ENCODE results near the gene BBS7.

Gene BBS7

DNA sequence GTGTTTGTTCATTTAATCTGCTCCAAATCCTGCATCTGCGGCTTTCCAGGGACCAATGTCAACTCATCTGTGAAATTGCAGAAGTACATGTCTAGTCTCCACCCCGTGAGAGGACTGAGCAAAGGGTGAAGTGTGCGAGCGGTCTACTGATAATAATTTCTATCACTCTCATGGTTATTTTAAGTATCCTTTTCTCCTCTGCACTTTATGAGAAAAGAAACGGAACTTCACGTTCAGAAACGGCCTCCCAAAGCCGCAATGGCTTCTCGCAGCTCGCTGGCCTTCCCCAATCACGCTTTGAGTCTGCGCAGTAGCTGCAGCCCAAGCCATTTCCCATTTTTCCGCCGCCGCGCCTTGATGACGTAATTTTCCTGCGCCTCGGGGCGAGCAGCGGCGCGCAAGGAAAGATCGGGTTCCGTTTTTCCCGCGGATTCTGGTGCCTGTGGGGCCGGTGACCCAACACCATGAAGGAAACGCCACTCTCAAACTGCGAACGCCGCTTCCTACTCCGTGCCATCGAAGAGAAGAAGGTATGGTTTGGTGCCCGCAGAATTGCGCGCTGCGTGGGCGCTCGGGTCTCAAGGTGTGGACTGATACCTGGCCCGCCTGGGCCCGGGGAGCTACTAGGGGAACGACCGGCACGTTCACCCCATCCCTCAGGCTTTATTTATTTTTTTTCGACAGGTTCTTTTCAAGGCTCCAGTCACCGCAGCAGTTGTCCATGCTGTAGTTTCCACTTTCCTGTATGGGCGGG lies 69.1 kb downstream of the BBS7 start, which contains the start of gene EXOSC9:
Gene EXOSC9, plus strand, starts transcription at position 363 of the 754 bp plus-strand sequence. Its CDS starts 102 bp downstream, at position 465.
- Histone ChIP-seq H3K4me3 (ENCODE audit: low read depth in 1 of 2, low read length in 1 of 2) (peak within 1 kb of the TSS; percentile 69 to 82), H3K36me3 (no peaks in the 10 kb centered on the region), H3K9me3 (no peaks in the 10 kb centered on the region), H3K27me3 (peaks cover 12% of the 10 kb centered on the region), H3K4me1 (ENCODE audit: control insufficient read depth in 1 of 2, insufficient read depth in 1 of 2, low read depth in 1 of 2, low read length in 1 of 2) (peaks cover 11 to 12% of the 10 kb centered on the region in 2 experiments), H3K27ac (peak within 1 kb of the TSS; percentile 87)
- TF ChIP-seq, protein P1, sequence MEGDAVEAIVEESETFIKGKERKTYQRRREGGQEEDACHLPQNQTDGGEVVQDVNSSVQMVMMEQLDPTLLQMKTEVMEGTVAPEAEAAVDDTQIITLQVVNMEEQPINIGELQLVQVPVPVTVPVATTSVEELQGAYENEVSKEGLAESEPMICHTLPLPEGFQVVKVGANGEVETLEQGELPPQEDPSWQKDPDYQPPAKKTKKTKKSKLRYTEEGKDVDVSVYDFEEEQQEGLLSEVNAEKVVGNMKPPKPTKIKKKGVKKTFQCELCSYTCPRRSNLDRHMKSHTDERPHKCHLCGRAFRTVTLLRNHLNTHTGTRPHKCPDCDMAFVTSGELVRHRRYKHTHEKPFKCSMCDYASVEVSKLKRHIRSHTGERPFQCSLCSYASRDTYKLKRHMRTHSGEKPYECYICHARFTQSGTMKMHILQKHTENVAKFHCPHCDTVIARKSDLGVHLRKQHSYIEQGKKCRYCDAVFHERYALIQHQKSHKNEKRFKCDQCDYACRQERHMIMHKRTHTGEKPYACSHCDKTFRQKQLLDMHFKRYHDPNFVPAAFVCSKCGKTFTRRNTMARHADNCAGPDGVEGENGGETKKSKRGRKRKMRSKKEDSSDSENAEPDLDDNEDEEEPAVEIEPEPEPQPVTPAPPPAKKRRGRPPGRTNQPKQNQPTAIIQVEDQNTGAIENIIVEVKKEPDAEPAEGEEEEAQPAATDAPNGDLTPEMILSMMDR (IDR thresholded peaks at IDR 0.05) = no peak

DNA sequence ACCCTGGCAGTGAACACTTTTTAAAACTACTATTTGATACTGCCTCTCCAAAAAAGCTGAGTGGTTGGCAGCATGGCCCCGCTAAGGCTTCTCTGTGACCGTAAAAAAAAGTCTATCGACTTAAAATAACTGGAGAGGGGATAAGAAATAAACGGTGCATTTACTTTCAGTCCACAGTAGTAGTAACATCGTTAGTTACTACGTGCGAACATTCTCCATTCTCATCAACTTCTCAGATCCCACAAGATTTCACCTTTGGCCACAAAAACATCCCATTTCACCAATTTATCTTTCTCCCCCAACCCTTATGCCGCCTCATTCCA lies 69.7 kb downstream of the BBS7 start:
- Histone ChIP-seq H3K4me3 (ENCODE audit: low read depth in 1 of 2, low read length in 1 of 2) (peak overlapping the region; percentile 69 to 82), H3K4me1 (ENCODE audit: control insufficient read depth in 1 of 2, insufficient read depth in 1 of 2, low read depth in 1 of 2, low read length in 1 of 2) (peaks cover 11 to 12% of the 10 kb centered on the region in 2 experiments), H3K27me3 (peaks cover 17% of the 10 kb centered on the region), H3K27ac (peak overlapping the region; percentile 87), H3K36me3 (no peaks in the 10 kb centered on the region), H3K9me3 (no peaks in the 10 kb centered on the region)
- TF ChIP-seq, protein P1 (IDR thresholded peaks at IDR 0.05) = no peak

DNA sequence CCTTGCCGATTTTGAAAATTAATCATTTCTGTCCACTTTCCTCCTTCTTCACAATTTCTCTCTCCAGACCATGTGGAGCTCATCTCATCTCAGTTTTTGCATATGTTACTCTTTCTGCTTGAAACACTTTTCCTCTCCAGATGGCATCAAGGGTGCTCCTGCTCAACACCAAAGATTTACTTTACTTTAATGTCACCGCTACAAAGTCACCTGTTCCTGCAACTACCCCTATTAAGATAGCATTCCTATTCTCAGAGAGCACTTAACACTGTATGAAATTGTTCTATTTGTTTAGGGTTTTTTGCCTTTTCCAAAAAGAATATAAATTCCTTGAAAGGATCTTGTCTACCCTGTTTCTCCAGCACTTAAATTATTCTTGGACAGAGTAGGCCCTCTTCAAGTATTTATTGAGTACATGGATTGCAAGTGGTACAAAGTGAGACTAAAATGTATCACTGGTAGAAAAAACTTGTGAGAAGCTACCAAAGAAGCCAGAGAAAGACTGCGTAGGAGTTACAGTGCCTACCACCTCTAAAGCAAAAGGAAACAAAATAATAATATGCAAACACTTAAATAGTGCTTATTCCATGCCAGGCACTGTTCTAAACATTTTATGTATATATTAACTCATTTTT lies 70.3 kb downstream of the BBS7 start:
- Histone ChIP-seq H3K4me1 (ENCODE audit: control insufficient read depth in 1 of 2, insufficient read depth in 1 of 2, low read depth in 1 of 2, low read length in 1 of 2) (peaks cover 11 to 12% of the 10 kb centered on the region in 2 experiments), H3K27me3 (peaks cover 23% of the 10 kb centered on the region), H3K9me3 (no peaks in the 10 kb centered on the region), H3K36me3 (no peaks in the 10 kb centered on the region), H3K27ac (peak overlapping the region; percentile 87), H3K4me3 (ENCODE audit: low read depth in 1 of 2, low read length in 1 of 2) (peak overlapping the region in 1 of 2 experiments; percentile 69)
- TF ChIP-seq, protein P1 (IDR thresholded peaks at IDR 0.05) = no peak

DNA sequence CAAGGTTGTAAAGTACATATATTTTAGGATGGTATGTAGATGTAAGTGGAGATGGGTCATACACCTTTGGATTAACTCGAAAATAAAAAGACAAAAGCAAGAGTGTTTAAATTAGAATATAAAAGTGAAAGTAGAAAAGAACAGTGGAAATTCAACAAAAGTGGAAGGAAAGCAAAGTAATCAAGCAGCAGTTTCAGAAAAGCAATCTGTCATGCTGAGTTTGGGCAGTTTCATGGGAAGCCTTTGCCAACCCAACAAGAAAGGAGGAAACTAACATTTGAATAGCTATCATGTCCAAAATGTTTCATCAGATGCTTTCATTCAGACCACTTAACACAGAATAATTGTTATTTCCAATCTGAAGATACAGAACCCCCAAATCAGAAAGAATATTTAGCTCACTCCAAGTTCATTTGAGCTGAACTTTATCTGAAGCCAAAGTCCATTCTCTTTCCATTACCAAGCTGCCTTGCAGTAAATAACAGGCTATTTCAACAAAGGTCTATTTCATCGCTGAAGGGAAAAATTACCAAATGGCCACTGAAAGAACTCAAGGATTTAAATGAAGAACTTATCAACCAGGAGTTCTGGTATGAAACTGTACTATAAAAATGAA lies 71.0 kb downstream of the BBS7 start:
- peaks cover 11 to 12% of the 10 kb centered on the region in 2 experiments for H3K4me1 ChIP-seq (ENCODE audit: control insufficient read depth in 1 of 2, insufficient read depth in 1 of 2, low read depth in 1 of 2, low read length in 1 of 2)
- no peak overlapping the region for H3K4me3 ChIP-seq (ENCODE audit: low read depth in 1 of 2, low read length in 1 of 2)
- H3K27ac ChIP-seq = no peak overlapping the region
- TF ChIP-seq, protein P1 (IDR thresholded peaks at IDR 0.05) = no peak
- H3K27me3 ChIP-seq = peaks cover 30% of the 10 kb centered on the region
- no peaks in the 10 kb centered on the region for H3K9me3 ChIP-seq
- no peaks in the 10 kb centered on the region for H3K36me3 ChIP-seq

DNA sequence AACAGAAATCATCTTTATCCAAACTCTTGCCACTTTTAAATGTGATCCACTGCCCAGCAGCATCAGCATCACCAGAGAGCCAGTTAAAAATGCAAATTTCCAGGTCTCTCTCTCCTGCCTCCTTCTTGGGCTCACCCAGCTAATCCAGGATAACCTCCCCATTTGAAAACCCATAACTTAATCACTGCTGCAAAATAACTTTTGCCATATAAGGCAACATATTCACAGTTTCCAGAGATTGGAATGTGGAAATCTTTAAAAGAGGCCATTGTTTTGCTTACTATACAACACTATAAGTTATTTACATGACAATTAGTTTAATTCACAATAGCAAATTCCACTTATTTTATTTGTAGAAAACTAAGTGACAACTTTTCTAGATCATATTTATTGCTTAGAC lies 74.0 kb downstream of the BBS7 start:
- H3K4me1 ChIP-seq (ENCODE audit: control insufficient read depth in 1 of 2, insufficient read depth in 1 of 2, low read depth in 1 of 2, low read length in 1 of 2) = peaks cover 5 to 7% of the 10 kb centered on the region in 2 experiments
- H3K36me3 ChIP-seq = no peaks in the 10 kb centered on the region
- no peaks in the 10 kb centered on the region for H3K9me3 ChIP-seq
- TF ChIP-seq, protein P1 (IDR thresholded peaks at IDR 0.05) = no peak
- H3K4me3 ChIP-seq (ENCODE audit: low read depth in 1 of 2, low read length in 1 of 2) = no peak overlapping the region
- peaks cover 55% of the 10 kb centered on the region for H3K27me3 ChIP-seq
- no peak overlapping the region for H3K27ac ChIP-seq

All from neutrophil (primary cell).